ENCODE data around the gene GMIP. TPM values are rescaled to one million over a fixed set of nuclear protein-coding genes. Genes with fewer than 3 reads are reported as not detected.

The GMIP gene, protein sequence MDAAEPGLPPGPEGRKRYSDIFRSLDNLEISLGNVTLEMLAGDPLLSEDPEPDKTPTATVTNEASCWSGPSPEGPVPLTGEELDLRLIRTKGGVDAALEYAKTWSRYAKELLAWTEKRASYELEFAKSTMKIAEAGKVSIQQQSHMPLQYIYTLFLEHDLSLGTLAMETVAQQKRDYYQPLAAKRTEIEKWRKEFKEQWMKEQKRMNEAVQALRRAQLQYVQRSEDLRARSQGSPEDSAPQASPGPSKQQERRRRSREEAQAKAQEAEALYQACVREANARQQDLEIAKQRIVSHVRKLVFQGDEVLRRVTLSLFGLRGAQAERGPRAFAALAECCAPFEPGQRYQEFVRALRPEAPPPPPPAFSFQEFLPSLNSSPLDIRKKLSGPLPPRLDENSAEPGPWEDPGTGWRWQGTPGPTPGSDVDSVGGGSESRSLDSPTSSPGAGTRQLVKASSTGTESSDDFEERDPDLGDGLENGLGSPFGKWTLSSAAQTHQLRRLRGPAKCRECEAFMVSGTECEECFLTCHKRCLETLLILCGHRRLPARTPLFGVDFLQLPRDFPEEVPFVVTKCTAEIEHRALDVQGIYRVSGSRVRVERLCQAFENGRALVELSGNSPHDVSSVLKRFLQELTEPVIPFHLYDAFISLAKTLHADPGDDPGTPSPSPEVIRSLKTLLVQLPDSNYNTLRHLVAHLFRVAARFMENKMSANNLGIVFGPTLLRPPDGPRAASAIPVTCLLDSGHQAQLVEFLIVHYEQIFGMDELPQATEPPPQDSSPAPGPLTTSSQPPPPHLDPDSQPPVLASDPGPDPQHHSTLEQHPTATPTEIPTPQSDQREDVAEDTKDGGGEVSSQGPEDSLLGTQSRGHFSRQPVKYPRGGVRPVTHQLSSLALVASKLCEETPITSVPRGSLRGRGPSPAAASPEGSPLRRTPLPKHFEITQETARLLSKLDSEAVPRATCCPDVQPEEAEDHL
- total RNA-seq (2016; rRNA removed; fragmentation: Illumina TruSeq; extraction: Trizol) (1.3 and 1.8 TPM in 2 replicates), polyA plus RNA-seq (2011; rRNA removed) (1.4 and 1.5 TPM in 2 replicates), polyA minus RNA-seq (2011; rRNA and poly(A)+ RNA removed; ENCODE audit: low replicate concordance) (1.3 and 6.5 TPM in 2 replicates), Bru-seq, nascent RNA (percentile 39 among the genes with signal in this experiment), BruChase-seq, experiment 1, labeled RNA remaining after a 6-hour chase (percentile 51 among the genes with signal in this experiment), BruChase-seq, experiment 2, labeled RNA remaining after a 2-hour chase (percentile 40 among the genes with signal in this experiment)
- 0.88 and 1.5 TPM in 2 replicates for total RNA-seq (2016; cell fraction: cytosol; rRNA removed; fragmentation: Illumina TruSeq; extraction: Trizol; ENCODE audit: low read depth)
- 1.4 and 1.5 TPM in 2 replicates for total RNA-seq (2016; cell fraction: insoluble cytoplasmic fraction; rRNA removed; fragmentation: Illumina TruSeq; extraction: Trizol)
- 0.80 and 1.5 TPM in 2 replicates for total RNA-seq (2016; cell fraction: membrane; rRNA removed; fragmentation: Illumina TruSeq; extraction: Trizol)
- total RNA-seq (2016; cell fraction: nucleus; rRNA removed; fragmentation: Illumina TruSeq; extraction: Trizol): 1.7 and 2.0 TPM in 2 replicates
- 0.62 and 0.71 TPM in 2 replicates for polyA plus RNA-seq (2011; cell fraction: cytosol; rRNA removed)
- polyA plus RNA-seq (2011; cell fraction: nucleus; rRNA removed): 16.5 and 21.4 TPM in 2 replicates
- polyA plus RNA-seq (2012): 2.1 and 3.2 TPM in 2 replicates
- polyA plus RNA-seq (2016; cell fraction: cytosol; fragmentation: Illumina TruSeq; extraction: Trizol; ENCODE audit: low read depth): 0.38 and 0.47 TPM in 2 replicates
- polyA plus RNA-seq (2016; cell fraction: insoluble cytoplasmic fraction; fragmentation: Illumina TruSeq; extraction: Trizol; ENCODE audit: low read depth): 1.8 and 2.2 TPM in 2 replicates
- polyA plus RNA-seq (2016; cell fraction: membrane; fragmentation: Illumina TruSeq; extraction: Trizol; ENCODE audit: low read depth): 0.83 and 0.98 TPM in 2 replicates
- polyA plus RNA-seq (2016; cell fraction: nucleus; fragmentation: Illumina TruSeq; extraction: Trizol; ENCODE audit: insufficient read depth, low read depth): 4.6 and 6.5 TPM in 2 replicates
- 0.79 and 2.2 TPM in 2 replicates for polyA minus RNA-seq (2011; cell fraction: cytosol; rRNA and poly(A)+ RNA removed)
- 2.4 and 3.0 TPM in 2 replicates for polyA minus RNA-seq (2011; cell fraction: nucleus; rRNA and poly(A)+ RNA removed)
- long read RNA-seq, experiment 1, partial matches to known transcripts: 0 of 1 reads
- long read RNA-seq, experiment 1, other reads (novel, unspliced or antisense): 1 of 1 reads
- long read RNA-seq, experiment 2, partial matches to known transcripts: 5 of 11 reads
- long read RNA-seq, experiment 2, other reads (novel, unspliced or antisense): 3 of 11 reads

DNA sequence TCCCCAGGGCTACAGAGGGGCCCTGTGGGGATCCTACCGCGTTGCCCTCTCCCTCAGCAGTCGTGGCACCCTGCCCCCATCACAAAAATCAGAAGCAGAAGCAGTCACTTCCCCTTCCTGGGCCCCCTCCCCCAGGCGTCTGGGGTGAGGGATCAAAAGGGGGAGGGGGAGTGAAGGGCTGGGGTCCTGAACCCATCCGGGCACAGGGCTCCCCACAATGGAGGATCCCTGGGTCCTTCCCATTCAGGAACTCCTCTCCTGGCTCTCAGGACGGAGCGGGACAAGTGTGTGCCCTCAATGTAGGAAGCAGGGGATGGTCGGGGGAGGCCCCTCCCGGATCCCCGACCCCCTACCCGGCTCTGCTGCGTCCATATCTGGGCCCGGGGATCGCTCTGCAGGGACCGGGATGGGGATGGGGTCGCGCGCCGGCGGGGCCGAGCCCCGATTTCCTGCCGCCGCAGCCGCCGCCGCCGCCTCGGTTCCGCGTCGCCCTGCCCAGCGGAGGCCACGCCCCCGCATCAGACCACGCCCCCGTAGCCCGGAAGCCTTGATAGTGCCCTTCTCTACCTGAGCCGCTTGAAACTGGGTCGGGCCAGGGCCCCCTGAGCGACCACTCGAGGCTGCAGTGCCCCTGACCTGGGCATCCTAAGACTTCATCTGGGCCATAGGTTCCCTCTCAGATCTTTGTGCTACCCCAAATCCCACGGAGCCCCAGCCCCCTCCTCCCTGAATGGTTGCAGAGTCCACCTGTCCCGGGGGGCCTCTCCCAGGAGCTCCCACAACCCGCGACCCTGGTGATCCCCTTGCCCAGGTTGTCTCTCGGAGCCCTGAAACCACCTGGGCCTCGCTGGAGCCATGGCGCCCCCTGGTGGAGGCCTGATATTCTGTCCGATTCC is at the start of gene GMIP:
TSS of gene GMIP (minus strand) at position 500 of the 896 bp plus-strand sequence. CDS start at position 372, 128 bp downstream.
- no TSS peak for BruUV-seq (replicated peaks)
- H3K9me3 ChIP-seq (ENCODE audit: low read length): no peaks in the 10 kb centered on the region
- H3K4me1 ChIP-seq (ENCODE audit: insufficient read depth, low read length): no peaks in the 10 kb centered on the region
- no peak within 1 kb of the TSS for H2AFZ ChIP-seq (ENCODE audit: low read length)
- in situ Hi-C loops (cut with HindIII; ENCODE audit: extremely low pct_ligation_motif_present, low pct_unique_long_range_greater_than_20kb) (loop anchor here (5.0 kb wide), 1 partner anchor 106 kb away; the partner anchor contains the start of gene CILP2), intact Hi-C loops (cut with micrococcal nuclease; ENCODE audit: unreplicated experiment) (loop anchor here (5.0 kb wide), 1 partner anchor 111 kb away; no protein-coding TSS in a partner anchor)
- peak within 1 kb of the TSS; percentile 87 for H3K4me2 ChIP-seq (ENCODE audit: low read depth, low read length)
- ATAC-seq (peak; percentile 81), DNase-seq (ENCODE audit: low spot score) (peak; percentile 45), FAIRE-seq (no peak)
- H3K79me2 ChIP-seq (ENCODE audit: insufficient read depth, low read length): no peaks in the 10 kb centered on the region
- ChIA-PET CTCF (ENCODE audit: low intra/inter-chr PET ratio, low total read pairs) (interaction anchor here (0.8 to 2.4 kb wide), 3 partner anchors 81 to 111 kb away, joined by 3 to 23 read pairs (median 3); no protein-coding TSS in a partner anchor), POLR2A (interaction anchor here (1.0 to 1.3 kb wide), 3 partner anchors 111 to 258 kb away, joined by 3 to 4 read pairs (median 3); no protein-coding TSS in a partner anchor)
- H3K4me3 ChIP-seq (replicated peaks in 1 of 3; ENCODE audit: insufficient read depth in 1 of 3, low read depth in 2 of 3, low read length in 3 of 3): peak within 1 kb of the TSS; percentile 86 to 88 (median 88)
- H3K9ac ChIP-seq (ENCODE audit: insufficient read depth, low read depth, low read length): peak within 1 kb of the TSS; percentile 65
- peaks cover 6 to 35% of the 10 kb centered on the region in 2 experiments; a peak in 4 of 5 replicates for H3K36me3 ChIP-seq (replicated peaks in 1 of 2; ENCODE audit: control insufficient read depth in 1 of 2, insufficient read depth in 2 of 2, low read length in 2 of 2)
- WGBS (ENCODE audit: low lambda C conversion rate): 0% methylated on average over 6 of the region's 50 CpGs
- H3K27ac ChIP-seq (ENCODE audit: extremely low read length, insufficient read depth, low read length): peak within 1 kb of the TSS; percentile 15
- no peaks in the 10 kb centered on the region for H4K20me1 ChIP-seq (ENCODE audit: insufficient read depth, low read length)
- no peaks in the 10 kb centered on the region for H3K27me3 ChIP-seq (ENCODE audit: control insufficient read depth in 1 of 2, insufficient read depth in 2 of 2, low read length in 2 of 2)
- TF ChIP-seq RBM22 (optimal IDR thresholded peaks at IDR 0.05; ENCODE audit: low read length) (no peak), ZFP41 (CRISPR knock-in tag; IDR thresholded peaks at IDR 0.05; ENCODE audit: borderline replicate concordance) (no peak), NR2C2 (CRISPR knock-in tag; IDR thresholded peaks at IDR 0.05; ENCODE audit: borderline replicate concordance) (0 out of 2 replicates have a peak, but pooled peaks have one; percentile 20), ZNF34 (CRISPR knock-in tag; IDR thresholded peaks at IDR 0.05; ENCODE audit: borderline replicate concordance) (no peak), TBX3 (IDR thresholded peaks at IDR 0.05; ENCODE audit: borderline replicate concordance) (no peak), ZNF672 (CRISPR knock-in tag; IDR thresholded peaks at IDR 0.05) (no peak), NCOR1 (IDR thresholded peaks at IDR 0.05; ENCODE audit: borderline replicate concordance, low read length) (no peak), SKI (IDR thresholded peaks at IDR 0.05; ENCODE audit: partially characterized antibody) (no peak), ZNF7 (CRISPR knock-in tag; IDR thresholded peaks at IDR 0.05) (no peak), ZNF747 (CRISPR knock-in tag; IDR thresholded peaks at IDR 0.05; ENCODE audit: borderline replicate concordance) (no peak), KDM5B (CRISPR knock-in tag; IDR thresholded peaks at IDR 0.05; ENCODE audit: borderline replicate concordance) (no peak), HMG20B (CRISPR knock-in tag; conservative IDR thresholded peaks at IDR 0.05) (no peak), ZSCAN30 (CRISPR knock-in tag; IDR thresholded peaks at IDR 0.05) (no peak)
- TF ChIP-seq, protein P1, sequence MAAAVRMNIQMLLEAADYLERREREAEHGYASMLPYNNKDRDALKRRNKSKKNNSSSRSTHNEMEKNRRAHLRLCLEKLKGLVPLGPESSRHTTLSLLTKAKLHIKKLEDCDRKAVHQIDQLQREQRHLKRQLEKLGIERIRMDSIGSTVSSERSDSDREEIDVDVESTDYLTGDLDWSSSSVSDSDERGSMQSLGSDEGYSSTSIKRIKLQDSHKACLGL (CRISPR knock-in tag; IDR thresholded peaks at IDR 0.05): no peak

All from HepG2 (cell line).